NCI-H2081 treated with DMSO at 0.1 percent for 48 hours (cell line): Measurements from ENCODE around the gene KIF27.
A peak's percentile ranks its signal among the peaks of the same experiment; 100 is the strongest.
"Not testable (repeated sequence)": the region's sequence is repeated elsewhere in the genome, so short reads cannot be mapped to it uniquely, and the experiment has no call there.

Experiments
- DNase-seq: peaks from one replicate; lab custom pipeline; 2025; lab: John Stamatoyannopoulos, UW

The KIF27 gene, protein sequence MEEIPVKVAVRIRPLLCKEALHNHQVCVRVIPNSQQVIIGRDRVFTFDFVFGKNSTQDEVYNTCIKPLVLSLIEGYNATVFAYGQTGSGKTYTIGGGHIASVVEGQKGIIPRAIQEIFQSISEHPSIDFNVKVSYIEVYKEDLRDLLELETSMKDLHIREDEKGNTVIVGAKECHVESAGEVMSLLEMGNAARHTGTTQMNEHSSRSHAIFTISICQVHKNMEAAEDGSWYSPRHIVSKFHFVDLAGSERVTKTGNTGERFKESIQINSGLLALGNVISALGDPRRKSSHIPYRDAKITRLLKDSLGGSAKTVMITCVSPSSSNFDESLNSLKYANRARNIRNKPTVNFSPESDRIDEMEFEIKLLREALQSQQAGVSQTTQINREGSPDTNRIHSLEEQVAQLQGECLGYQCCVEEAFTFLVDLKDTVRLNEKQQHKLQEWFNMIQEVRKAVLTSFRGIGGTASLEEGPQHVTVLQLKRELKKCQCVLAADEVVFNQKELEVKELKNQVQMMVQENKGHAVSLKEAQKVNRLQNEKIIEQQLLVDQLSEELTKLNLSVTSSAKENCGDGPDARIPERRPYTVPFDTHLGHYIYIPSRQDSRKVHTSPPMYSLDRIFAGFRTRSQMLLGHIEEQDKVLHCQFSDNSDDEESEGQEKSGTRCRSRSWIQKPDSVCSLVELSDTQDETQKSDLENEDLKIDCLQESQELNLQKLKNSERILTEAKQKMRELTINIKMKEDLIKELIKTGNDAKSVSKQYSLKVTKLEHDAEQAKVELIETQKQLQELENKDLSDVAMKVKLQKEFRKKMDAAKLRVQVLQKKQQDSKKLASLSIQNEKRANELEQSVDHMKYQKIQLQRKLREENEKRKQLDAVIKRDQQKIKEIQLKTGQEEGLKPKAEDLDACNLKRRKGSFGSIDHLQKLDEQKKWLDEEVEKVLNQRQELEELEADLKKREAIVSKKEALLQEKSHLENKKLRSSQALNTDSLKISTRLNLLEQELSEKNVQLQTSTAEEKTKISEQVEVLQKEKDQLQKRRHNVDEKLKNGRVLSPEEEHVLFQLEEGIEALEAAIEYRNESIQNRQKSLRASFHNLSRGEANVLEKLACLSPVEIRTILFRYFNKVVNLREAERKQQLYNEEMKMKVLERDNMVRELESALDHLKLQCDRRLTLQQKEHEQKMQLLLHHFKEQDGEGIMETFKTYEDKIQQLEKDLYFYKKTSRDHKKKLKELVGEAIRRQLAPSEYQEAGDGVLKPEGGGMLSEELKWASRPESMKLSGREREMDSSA (N-terminal part only)

DNA sequence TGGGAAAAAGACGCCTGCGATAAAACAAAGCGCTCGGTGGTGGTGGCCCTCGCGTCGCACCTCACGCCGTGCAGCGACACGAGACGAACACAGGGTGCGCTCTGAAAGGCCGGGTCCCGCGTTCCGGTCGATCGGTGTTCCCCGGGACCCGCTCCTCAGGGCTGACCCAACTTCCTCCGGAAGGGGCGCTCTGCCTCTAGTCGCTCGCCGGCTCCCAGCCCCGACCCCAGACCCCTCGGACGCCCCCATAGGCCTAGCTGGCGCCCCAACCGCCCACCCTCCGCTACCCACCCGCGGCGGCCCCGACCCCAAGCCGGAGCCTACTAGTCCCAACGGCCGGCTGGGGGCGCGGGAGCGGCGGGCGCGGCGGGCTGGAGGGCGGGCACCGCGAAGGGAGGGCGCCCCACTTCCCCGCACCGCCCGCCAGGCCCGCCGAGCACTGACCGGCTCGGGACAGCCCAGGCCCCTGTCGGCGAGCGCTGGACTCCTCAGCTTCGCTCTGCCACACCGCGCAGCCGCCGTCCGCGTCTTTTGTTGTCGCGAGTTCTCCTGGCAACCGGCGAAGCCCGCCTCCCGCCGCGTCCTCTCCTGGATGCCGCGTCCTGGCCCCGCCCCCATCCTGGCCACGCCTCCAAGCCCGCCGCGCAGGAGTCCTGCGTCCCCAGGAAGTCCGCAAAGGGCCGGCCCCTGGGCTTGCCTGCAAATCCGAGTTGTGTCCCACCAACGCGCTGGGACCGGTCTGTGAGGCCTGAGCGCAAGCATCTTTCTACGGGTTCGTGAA, at the start of gene KIF27:
Gene KIF27 (minus strand): TSS at position 506 of the 781 bp plus-strand sequence. CDS start 5,841 bp downstream, outside the sequence.
- DNase-seq: peak; percentile 74

DNA sequence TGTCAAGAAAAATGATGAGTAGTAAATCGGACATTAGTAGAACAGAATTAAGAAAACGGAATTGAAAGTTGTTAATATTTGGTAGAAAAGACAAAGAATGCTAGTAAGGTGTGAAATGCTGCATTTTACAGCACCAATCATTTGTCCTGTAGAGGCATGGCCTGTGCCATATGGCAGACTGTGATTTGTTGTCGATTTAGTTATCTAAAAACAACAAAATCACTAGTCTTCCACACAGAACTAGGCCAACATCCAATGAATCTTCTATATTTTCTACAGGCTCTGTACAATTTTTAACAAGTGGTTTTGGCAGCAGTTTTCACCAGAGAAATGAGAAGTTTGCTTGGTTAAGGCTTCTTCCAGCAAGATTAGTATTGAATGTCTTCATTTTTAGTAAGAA, 48.4 kb upstream of the KIF27 start:
- DNase-seq: no peak

DNA sequence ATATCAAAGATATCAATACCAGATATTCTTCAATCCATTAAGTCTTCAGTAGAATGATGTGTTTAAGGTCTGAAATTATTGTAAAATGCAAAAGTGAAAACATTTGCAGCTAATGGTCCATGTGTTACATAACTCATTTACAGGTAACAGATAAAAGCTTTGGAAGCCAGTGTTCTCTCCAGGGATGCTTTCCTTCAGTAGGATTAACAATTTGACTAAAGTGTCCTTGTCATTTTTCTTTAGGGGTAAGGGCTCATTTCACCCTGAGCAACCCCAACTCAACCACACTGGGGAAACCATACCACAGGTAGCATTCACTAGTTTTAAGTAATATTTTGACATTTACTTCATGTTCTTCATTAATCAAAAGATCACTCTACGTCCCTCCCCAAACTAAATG, 45.8 kb upstream of the KIF27 start:
- no peak for DNase-seq

DNA sequence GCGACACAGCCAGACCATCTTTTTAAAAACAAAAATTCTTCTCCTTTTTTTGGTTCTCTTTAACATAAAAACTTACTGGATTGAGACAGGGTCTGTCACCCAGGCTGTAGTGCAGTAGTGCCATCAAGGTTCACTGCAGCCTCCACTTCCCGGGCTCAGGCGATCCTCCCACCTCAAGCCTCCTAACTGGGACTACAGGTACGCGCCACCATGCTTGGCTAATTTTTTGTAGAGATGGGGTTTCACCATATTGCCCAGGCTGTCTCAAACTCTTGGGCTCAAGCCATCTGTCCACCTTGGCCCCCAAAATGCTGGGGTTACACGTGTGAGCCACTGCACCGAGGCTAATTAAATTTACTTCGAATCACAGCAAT, 45.0 kb upstream of the KIF27 start:
- no peak for DNase-seq

DNA sequence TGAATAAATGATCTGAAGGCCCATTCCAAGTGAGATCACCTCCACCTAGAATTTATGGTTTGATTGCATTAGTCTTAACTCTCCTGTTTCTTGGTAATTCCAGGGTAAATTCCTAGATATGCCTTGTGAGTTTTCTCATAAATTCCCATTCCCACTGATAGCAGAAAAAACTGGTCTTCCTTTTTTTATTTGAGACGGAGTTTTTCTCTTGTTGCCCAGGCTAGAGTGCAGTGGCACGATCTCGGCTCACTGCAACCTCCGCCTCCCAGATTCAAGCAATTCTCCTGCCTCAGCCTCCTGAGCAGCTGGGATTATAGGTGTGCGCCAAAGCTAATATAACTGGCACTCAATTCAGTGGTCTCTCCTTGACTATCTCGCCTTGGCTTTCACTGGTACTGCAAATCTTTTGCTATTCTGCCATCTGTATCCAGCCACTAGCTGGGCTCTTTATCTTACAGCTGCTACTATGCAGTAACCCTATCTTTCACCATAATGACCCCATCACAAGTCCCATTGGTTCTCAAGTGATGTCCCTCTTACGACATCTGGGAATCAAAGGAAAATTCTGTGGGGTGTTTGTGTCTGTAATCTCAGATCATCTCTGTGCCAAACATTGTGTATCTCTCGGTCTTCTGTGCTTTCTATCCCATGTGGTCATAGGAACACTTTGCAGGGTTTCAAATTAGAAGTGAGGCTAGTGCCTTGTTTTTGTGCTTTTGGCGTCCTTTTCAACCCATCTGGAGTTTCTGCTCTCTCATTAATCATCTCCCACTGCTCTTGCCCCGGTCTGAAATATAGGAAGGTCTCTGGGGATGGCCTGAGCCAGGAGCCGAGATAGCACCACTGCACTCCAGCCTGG, 44.3 kb upstream of the KIF27 start:
- no peak for DNase-seq

DNA sequence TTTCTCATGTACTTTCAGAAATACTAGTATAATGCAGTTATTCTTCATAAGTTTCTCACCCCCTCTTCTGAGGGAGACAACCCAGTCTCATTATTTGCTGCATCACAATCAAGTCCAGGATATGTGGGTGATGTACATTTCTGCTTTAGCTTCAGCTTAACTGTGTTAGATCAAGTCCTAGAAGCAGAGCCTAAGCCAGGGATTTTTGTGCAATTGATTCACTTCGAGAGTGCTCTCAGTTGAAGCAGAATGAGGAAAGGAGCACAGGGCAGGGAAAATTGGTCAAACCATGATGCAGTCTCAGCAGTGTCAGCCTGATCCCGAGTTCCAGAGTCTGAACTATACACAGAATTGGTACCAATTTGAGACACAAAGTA, 43.7 kb upstream of the KIF27 start:
- DNase-seq: no peak

DNA sequence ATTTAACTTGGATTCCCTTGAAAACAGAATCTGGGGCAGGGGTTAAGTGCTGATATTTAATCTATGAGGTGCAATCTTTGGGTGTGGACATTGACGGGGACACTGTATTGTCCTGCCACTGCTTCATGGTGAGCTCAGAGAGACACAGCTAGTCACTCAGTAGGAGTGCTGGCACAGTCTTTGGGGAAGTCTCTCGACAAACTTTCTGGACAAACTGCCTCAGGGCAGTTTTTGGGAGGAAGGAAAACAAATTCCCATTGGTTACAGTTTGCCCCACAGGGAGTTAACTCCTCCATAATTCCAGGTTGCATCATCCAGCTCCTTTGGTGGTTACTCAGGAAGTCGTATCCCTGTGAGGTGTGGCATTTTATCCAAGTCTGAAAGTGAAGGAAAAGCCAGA, 40.9 kb upstream of the KIF27 start:
- DNase-seq: no peak

DNA sequence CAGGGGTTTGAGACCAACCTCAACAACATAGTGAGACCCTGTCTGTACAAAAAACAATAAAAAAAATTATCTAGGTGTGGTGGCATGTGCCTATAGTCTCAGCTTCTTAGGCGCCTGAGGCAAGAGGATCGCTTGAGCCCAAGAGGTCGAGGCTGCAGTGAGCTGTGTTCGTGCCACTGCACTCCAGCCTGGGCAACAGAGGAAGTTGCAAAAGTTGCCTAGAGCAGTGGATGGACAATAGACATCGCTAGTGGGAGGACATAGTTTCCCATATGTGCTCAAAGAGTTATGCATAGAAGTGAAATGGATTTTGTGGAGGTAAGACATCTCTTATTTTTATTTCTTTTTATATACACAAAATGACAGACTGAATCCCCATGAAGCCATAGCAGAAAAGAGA, 39.8 kb upstream of the KIF27 start:
- no peak for DNase-seq

DNA sequence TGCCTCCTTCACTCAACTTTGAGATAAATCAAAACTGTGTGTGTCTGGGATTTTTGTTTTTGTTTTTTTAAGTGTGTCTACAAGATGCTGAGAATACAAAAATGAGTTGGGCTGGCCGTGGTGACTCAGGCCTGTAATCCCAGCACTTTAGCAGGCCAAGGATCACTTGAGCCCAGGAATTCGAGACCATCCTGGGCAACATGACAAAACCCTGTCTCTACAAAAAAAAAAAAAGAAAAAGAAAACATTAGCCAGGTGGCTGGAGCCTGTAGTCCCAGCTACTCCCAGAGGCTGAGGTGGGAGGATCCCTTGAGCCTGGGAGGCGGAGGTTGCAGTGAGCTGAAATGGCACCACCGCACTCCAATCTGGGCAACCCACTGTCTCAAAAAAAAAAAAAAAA, 37.8 kb upstream of the KIF27 start:
- no peak for DNase-seq

DNA sequence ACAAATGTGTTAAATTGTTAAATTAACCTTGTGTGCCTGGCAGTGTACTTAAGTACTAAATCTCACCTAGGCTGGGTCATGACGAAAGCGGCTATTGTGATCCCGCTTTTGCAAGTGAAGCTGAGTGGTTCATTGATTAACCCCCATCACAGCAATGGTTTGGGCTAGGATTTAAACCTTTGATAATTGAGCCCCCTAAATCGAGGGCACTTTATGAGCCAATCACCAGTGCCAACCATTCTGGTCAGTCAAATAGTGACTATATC, 35.9 kb upstream of the KIF27 start:
- no peak for DNase-seq

DNA sequence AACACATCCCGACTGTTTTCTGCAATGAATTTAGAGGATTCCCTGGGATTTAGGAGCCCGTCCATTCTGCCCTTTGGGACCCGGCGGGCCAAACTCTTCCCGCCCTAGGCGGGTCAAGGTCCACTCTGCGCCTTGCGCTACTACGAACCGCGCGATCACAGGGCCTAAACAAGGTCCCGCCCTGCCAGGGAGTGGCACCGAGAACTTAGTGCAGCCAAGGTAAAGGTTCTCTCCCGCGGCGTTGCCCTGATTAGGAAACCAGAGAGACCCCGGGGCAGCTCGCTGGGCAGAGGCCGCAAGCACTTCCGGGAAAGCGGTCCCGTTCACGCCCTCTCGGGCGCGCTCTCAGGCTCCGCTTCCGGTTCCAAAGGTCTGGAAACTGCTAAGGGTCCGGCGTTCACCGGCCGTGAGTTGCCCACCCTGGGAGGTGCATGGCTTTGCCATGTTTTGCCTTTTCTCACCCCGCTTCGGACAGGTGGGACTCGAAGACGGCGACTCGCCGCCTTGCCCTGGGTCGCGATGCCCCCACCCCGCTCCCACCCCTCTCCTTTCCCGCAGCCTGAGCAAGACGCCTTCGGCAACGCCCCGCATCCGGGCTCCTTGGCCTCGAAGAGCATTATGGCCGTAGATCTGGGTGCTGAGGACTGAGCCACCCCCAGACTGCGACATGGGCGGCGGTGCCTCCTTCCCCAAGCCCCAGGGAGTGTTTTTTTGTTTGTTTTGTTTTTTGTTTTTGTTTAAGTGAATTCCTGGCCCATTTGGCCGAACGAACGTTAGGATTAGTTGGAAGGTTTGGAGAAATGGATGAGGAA, 35.4 kb upstream of the KIF27 start:
- DNase-seq: no peak

DNA sequence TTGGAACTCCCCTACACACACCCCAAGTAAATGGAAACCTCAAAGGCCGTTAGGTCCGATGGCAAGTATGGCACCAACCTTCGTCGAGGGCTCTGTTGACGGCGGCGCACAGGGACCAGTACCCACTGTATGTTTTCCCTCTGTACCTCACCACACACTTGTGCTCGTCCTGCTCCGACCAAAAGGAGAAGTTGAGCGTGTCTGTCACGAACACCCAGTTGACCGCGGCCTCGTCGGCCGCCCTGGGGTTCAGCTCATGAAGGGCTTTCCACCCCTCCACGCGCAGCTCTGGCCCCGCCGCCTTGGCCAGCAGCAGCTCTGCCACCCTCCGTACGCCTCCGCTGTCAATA, 34.8 kb upstream of the KIF27 start:
- DNase-seq: no peak

DNA sequence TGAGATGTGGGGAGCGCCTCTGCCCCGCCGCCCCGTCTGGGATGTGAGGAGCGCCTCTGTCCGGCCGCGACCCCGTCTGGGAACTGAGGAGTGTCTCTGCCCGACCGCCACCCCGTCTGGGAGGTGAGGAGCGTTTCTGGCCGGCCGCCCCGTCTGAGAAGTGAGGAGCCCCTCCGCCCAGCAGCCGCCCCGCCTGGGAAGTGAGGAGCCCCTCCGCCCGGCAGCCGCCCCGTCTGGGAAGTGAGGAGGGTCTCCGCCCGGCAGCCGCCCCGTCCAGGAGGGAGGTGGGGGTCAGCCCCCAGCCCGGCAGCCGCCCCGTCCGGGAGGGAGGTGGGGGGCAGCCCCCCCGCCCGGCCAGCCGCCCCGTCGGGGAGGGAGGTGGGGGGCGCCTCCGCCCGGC, 26.9 kb upstream of the KIF27 start:
- not testable (repeated sequence) for DNase-seq

DNA sequence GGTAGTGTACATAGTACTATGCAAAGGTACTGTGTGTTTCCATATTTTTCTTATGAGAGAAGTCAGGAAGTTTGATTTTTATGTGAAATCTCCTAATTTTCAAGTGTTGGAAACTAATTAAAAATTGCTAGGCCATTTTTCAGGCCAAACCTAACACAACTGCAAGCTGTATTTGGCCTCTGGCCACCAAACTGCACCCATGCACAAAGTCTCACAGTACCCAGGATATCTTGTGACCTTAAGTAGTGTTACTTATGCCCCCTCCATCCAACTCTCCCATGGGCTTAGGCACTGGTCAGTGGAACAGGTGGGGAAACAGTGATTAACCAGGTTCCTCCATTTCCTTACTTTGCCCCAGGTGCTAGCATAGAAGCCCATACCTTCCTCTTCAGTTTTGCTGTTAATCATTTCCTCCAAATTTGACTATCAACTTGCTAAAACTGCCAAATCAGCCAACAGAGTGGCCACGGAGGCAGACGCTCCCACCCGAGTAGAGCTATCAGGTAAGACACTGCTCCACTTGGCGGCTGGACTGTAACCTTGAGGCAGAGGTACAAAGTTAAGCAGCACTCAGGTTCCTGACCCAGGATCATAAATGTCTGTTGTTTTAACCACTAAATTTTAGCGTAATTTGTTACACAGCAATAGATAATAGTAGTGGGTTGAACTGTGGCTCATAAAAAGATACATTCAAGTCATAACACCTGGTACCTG, 19.5 kb upstream of the KIF27 start:
- no peak for DNase-seq

DNA sequence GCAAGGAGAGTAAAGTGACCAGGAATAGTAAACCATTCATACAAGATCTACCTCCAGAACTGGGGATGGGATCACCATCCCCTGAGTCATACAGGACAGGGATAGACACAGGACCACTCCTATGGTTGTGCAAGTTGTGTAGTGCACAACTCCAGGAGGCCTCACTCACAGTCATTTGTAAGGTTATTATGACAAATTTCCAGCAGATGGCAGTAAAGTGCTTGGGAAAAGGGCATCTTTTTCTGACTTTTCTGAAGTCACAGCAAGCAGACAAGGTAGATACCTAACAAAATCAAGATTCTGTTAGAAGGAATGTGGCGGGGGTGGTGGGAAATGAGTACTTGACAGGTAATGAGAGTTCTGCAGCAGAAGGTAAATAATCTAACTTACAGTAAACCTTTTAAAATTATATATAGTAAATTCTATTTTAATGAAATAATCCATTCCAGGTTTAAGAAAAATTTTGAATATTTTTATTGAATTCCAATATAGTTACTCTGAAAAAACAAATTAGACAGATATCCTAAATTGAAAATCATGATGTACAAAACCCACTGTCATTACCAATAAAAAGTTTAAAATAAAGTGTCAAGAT, 16.7 kb upstream of the KIF27 start:
- no peak for DNase-seq

DNA sequence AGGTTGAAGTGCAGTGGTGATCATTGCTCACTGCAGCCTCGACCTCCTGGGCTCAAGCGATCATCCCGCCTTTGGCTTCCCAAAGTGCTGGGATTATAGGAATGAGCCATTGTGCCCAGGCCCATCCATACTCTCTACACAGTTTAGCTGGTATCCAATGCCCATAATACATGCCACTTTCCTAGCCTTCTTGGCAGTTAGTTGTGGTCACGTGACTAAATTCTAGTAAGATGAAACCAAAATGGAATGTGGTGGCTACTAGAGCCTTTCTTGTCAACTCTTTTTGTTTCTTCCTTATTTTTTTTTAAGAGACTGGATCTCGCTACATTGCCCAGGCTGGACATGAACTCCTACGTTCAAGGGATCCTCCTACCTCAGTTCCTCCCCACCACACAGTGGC, 15.3 kb upstream of the KIF27 start:
- no peak for DNase-seq

DNA sequence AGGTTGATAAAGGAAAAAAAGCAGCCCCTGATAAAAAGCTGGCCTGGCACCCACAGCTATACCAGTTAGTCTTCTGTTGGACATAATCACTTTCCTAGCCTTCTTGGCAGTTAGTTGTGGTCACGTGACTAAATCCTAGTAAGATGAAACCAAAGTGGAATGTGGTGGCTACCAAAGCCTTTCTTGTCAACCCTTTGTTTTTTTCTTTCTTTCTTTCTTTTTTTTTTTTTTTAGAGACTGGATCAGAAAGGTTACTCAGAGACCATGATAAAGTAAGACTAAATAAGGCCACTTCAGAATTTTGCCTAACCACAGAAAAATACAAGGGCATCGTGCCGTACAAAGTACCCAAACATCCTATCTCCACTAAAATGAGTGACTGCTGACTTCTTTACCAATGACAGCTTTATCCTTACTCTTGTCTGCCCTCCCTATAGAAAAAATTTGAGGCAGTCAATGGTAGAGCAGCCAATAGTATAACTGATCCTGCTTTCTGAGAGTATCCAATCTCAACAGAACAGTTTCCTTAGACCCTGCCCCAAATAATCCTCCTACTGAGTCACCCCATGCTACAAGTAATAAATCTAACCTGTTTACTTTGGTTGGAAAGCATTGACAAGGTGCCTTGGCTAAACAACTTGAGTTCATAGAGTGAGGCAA, 14.2 kb upstream of the KIF27 start:
- DNase-seq: no peak

DNA sequence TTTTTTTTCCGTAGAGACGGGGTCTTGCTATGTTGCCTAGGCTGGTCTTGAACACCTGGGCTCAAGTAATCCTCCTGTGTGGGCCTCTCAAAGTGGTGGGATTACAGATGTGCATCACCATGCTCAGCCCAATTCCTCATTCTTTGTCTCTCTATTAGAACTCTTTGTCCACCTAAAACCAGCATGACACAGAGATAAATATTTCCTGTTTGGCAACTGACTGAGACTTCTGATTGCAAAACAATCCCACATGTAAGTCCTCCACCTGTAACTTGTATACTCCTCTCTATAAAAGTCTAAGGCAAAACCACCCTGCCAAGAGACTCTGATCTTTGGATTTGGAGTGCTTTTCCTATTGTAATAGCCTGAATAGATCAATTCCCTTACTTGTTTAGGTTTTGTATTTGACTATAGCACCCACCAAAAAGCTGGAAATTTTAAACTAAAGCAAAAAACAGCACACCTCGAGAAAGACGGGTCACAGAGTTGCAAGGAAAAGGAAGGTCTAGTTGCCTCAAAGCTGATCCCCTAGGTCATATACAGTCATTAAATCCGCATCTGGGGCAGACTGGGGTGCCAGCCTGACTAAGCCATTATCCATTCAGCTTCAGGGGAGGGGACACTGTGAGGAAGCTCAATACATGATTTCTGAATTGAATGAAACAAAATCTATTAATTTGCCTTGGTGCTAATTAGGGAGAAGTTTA, 13.5 kb upstream of the KIF27 start:
- no peak for DNase-seq
